Transverse colon (tissue), 4 donors: ENCODE data around the gene SUPT7L. TPM values are rescaled to one million over a fixed set of nuclear protein-coding genes. Genes with fewer than 3 reads are reported as not detected.
A peak's percentile ranks its signal among the peaks of the same experiment; 100 is the strongest.

ENCODE experiments used
- DNase-seq: peaks from one replicate; pipeline ENCODE4 v3.0.0-alpha.2; 2019
- H3K27ac ChIP-seq, 4 donors: fragments of 200-600 bp; sonication (generic); 2 replicates each; pipeline ENCODE4 v1.5.1; 2016 to 2018; ENCODE audit warnings: inconsistent platforms in 4 of 4
- H3K27me3 ChIP-seq: fragments of 200-600 bp; sonication (generic); 2 replicates; pipeline ENCODE4 v1.5.1; 2017; ENCODE audit warnings: inconsistent platforms
- H3K36me3 ChIP-seq, 4 donors: fragments of 200-600 bp; sonication (generic); 2 replicates each; pipeline ENCODE4 v1.5.1; 2017 to 2019; ENCODE audit warnings: inconsistent platforms in 4 of 4
- H3K4me1 ChIP-seq, 4 donors: fragments of 200-600 bp; sonication (generic); 2 replicates each; pipeline ENCODE4 v1.5.1; 2017 to 2020; ENCODE audit warnings: inconsistent platforms in 4 of 4
- H3K4me3 ChIP-seq, 4 donors: fragments of 200-600 bp; sonication (generic); 1 replicate in 1 of 4; 2 replicates in 3 of 4; pipeline versions ENCODE4 v1.5.1 to v1.6.1; 2017 to 2019; ENCODE audit warnings: inconsistent platforms in 4 of 4
- H3K9me3 ChIP-seq, 2 donors: fragments of 200-600 bp; sonication (generic); 2 replicates each; pipeline ENCODE4 v1.5.1; 2017 to 2019; ENCODE audit warnings: inconsistent platforms in 2 of 2
- EP300 ChIP-seq: sonication (generic); formaldehyde crosslinking; IDR thresholded peaks from one replicate; pipeline ENCODE4 v1.6.1; 2017; ENCODE audit warnings: antibody characterized with exemption, low read depth
- POLR2A ChIP-seq: fragments of 450-650 bp; IDR thresholded peaks from one replicate; pipeline ENCODE4 v1.6.1; 2016; ENCODE audit warnings: antibody characterized with exemption, mild to moderate bottlenecking, moderate library complexity
- POLR2AphosphoS5 ChIP-seq, 3 donors: sonication (generic); formaldehyde crosslinking; IDR thresholded peaks; one replicate each; pipeline ENCODE4 v1.6.1; 2016; ENCODE audit warnings: antibody characterized with exemption in 3 of 3
- WGBS, 2 donors: methylation state at CpG; one replicate each; pipeline ENCODE4 v1.1.5; 2018; ENCODE audit warnings: low coverage in 1 of 2; 5-methylcytosine and 5-hydroxymethylcytosine counted together
- in situ Hi-C, 4 donors: fragments of 200-750 bp; cut with MboI; loops; one replicate each; pipeline versions ENCODE4 v1.15.0 to v1.15.1; 2017; ENCODE audit warnings: low sequenced_read_pairs in 3 of 4, low pct_ligation_motif_present in 1 of 4, low pct_unique_long_range_greater_than_20kb in 1 of 4
- intact Hi-C: fragments of 100-400 bp; cut with DNase I; formaldehyde crosslinking; loops from one replicate; pipeline ENCODE4 v1.15.1; 2023; ENCODE audit warnings: low total_unique reads
- total RNA-seq, 4 donors: library from RNA; depleted of rRNA; stranded (reverse); fragments of >200 nt; gene quantifications; one replicate each; pipeline ENCODE4 v1.1.0, GENCODE V29; 2016
- TF ChIP-seq, protein P1 (sequence below), 5 experiments: fragments of 200-600 bp in 3 of 5; fragments of 450-650 bp in 2 of 5; sonication (generic) in 3 of 5; IDR thresholded peaks; 1 replicate in 2 of 5; 2 replicates in 3 of 5; pipeline ENCODE4 v1.5.1; 2016 to 2017; ENCODE audit warnings: antibody characterized with exemption in 5 of 5, inconsistent platforms in 3 of 5, mild to moderate bottlenecking in 2 of 5, moderate library complexity in 1 of 5

Gene SUPT7L
- total RNA-seq, 4 donors from 2014 or later = 30.4 to 43.6 (median 38.2) TPM

DNA sequence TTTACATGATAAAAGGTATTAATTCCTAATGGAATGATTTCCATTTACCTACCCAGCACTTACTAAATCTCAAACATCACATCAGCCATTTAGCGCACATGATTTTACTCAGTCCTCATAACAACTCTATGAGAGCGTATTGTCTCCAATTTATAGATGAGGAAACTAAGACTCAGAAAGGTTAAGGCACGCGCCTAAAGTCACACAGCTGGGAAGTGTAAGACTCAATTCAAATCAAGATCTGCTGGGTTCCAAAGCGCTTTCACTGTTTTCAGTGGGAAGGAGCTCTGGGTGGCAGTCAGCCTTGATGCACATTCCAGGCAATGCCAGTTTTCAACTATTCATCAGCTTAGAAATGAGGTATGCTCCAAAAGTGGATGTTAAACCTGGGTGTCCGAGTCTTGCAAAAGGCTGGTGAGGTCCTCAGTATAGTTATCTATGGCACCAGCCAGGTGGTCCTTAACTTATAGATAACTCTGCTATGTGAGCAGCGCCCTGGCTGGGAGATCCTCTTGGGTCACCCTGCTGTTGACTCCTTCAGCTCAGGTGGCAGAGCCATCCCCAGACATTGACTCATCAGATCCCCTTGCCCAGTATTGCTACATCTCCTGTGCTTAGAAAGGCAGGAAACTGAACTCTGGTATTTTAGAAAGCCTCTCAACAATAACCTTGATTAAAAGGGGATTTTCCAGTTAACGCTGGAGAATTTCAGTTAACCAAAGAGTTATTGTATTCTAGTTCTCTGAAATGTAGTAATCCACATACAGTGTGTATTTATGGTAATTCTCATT, 47.4 kb upstream of the SUPT7L start:
- Histone ChIP-seq H3K9me3 (no peaks in the 10 kb centered on the region), H3K36me3 (no peaks in the 10 kb centered on the region), H3K27me3 (peaks cover 14% of the 10 kb centered on the region), H3K27ac (no peak overlapping the region), H3K4me1 (peaks cover 3 to 20% (median 11%) of the 10 kb centered on the region in 4 donors), H3K4me3 (no peak overlapping the region)
- intact Hi-C loops = no loop called here
- TF ChIP-seq POLR2A (no peak), EP300 (no peak), POLR2AphosphoS5 (IDR thresholded peaks at IDR 0.05) (no peak)
- TF ChIP-seq, protein P1, sequence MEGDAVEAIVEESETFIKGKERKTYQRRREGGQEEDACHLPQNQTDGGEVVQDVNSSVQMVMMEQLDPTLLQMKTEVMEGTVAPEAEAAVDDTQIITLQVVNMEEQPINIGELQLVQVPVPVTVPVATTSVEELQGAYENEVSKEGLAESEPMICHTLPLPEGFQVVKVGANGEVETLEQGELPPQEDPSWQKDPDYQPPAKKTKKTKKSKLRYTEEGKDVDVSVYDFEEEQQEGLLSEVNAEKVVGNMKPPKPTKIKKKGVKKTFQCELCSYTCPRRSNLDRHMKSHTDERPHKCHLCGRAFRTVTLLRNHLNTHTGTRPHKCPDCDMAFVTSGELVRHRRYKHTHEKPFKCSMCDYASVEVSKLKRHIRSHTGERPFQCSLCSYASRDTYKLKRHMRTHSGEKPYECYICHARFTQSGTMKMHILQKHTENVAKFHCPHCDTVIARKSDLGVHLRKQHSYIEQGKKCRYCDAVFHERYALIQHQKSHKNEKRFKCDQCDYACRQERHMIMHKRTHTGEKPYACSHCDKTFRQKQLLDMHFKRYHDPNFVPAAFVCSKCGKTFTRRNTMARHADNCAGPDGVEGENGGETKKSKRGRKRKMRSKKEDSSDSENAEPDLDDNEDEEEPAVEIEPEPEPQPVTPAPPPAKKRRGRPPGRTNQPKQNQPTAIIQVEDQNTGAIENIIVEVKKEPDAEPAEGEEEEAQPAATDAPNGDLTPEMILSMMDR (IDR thresholded peaks at IDR 0.05) = no peak
- DNase-seq = no peak
- WGBS, 2 donors = 88 to 89% methylated on average over 1 to 8 of the region's 8 CpGs
- in situ Hi-C loops = no loop called here

DNA sequence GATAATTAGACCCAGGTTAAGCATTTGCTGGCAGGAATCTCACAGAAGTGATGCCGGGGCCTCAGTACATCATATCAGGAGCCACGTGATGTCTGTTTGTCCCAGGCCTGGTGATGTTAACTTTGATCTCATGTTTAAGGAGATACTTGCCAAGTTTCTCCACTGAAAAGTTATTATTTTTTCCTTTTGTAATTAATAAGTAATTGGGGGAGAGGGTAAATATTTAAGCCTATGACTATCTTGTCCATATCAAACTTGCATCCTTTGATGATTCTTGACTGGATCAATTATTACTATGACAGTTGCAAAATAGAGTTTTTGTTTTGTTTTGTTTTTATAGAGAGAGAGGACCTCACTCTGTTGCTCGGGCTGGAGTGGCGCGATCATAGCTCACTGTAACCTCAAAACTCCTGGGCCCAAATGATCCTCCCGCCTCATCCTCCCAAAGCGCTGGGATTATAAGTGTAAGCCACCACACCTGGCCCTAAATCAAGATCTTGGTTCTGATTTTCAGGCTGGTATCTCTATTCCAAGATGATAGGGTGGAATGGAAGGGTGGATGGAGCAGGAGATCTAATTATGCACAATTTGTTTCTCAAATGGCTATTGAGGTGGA, 46.7 kb upstream of the SUPT7L start:
- no peaks in the 10 kb centered on the region for H3K36me3 ChIP-seq
- in situ Hi-C loops (no loop called here), intact Hi-C loops (no loop called here)
- TF ChIP-seq POLR2A (no peak), POLR2AphosphoS5 (IDR thresholded peaks at IDR 0.05) (no peak), EP300 (no peak)
- TF ChIP-seq, protein P1 (IDR thresholded peaks at IDR 0.05) = no peak
- DNase-seq = no peak
- WGBS, 2 donors = 86 to 89% methylated on average over 5 to 7 of the region's 7 CpGs
- H3K9me3 ChIP-seq = no peaks in the 10 kb centered on the region
- H3K27ac ChIP-seq = no peak overlapping the region
- peaks cover 3 to 19% (median 13%) of the 10 kb centered on the region in 4 donors for H3K4me1 ChIP-seq
- no peak overlapping the region for H3K4me3 ChIP-seq
- peaks cover 7% of the 10 kb centered on the region for H3K27me3 ChIP-seq

DNA sequence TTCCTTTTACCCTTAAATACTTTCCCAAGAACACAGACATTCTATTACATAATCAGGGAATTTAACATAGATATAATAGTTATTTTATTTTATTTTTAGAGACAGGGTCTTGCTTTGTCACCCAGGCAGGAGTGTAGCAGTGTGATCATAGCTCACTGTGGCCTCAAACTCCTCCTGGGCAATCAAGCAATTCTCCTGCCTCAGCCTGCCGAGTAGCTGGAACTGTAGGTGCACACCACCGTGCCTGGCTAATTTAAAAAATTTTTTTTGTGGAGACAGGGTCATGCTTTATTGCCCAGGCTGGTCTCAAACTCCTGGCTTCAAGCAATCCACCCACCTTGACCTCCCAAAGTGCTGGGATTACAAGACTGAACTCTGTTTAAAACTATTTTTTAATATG, 45.9 kb upstream of the SUPT7L start:
- WGBS, 2 donors = 61% methylated on average over 2 of the region's 2 CpGs; no CpG with 5 or more reads in 1 of the 2 donors
- Histone ChIP-seq H3K9me3 (no peaks in the 10 kb centered on the region), H3K4me3 (no peak overlapping the region), H3K4me1 (peaks cover 0 to 17% (median 15%) of the 10 kb centered on the region in 4 donors), H3K36me3 (no peaks in the 10 kb centered on the region), H3K27ac (no peak overlapping the region), H3K27me3 (peaks cover 2% of the 10 kb centered on the region)
- in situ Hi-C loops (no loop called here), intact Hi-C loops (no loop called here)
- TF ChIP-seq, protein P1 (IDR thresholded peaks at IDR 0.05) = no peak
- TF ChIP-seq POLR2AphosphoS5 (IDR thresholded peaks at IDR 0.05) (no peak), EP300 (no peak), POLR2A (no peak)
- DNase-seq = no peak

DNA sequence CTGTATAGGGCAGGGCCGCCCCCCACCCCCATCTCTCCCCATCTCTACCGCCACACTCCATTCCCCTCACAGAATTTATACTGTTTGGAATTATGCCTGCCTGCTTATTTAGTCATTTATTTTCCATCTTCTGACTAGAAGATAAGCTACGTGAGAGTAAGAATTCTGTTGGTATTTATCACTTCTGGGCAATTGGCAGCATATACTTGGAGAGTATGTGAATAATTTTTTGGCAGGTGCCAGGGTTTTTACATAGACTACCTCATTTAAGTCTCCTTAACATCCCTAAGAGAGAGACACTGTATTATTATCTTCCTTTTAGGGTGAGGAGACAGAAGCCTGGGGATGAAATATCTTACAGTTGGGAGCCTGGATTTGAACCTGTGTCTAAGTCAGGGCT, 45.3 kb upstream of the SUPT7L start:
- H3K27ac ChIP-seq = peak overlapping the region in 1 of 4 donors; percentile 18
- no peaks in the 10 kb centered on the region for H3K36me3 ChIP-seq
- TF ChIP-seq POLR2AphosphoS5 (IDR thresholded peaks at IDR 0.05) = no peak
- TF ChIP-seq EP300 = no peak
- TF ChIP-seq, protein P1 (IDR thresholded peaks at IDR 0.05) = no peak
- TF ChIP-seq POLR2A = no peak
- H3K9me3 ChIP-seq = no peaks in the 10 kb centered on the region
- no peaks in the 10 kb centered on the region for H3K27me3 ChIP-seq
- intact Hi-C loops = no loop called here
- DNase-seq = no peak
- peaks cover 0 to 17% (median 15%) of the 10 kb centered on the region in 4 donors for H3K4me1 ChIP-seq
- 75 to 85% methylated on average over 3 of the region's 3 CpGs for WGBS, 2 donors
- in situ Hi-C loops = no loop called here
- no peak overlapping the region for H3K4me3 ChIP-seq
